Forelimb muscle (tissue), 1 donor: ENCODE data around the gene RMI2. TPM values are rescaled to one million over a fixed set of nuclear protein-coding genes. Genes with fewer than 3 reads are reported as not detected.

ENCODE experiments used
- DNase-seq: peaks from one replicate; pipeline ENCODE4 v3.0.0-alpha.2; 2013; ENCODE audit warnings: low read depth
- polyA plus RNA-seq: library from polyadenylated mRNA; unstranded; fragments of 120-200 nt; gene quantifications from one replicate; pipeline ENCODE4 v1.2.1, GENCODE V29; 2013; ENCODE audit not compliant: insufficient read length

The RMI2 gene
- polyA plus RNA-seq, 1 donor = 7.6 TPM

GRCh38 chr16:11383481-11384183 lies 38.4 kb downstream of the RMI2 start:
- DNase-seq = no peak

GRCh38 chr16:11384184-11384955 lies 39.1 kb downstream of the RMI2 start:
- DNase-seq = no peak

- DNase-seq = no peak
Measured at GRCh38 chr16:11384956-11385586, 39.8 kb downstream of the RMI2 start.

DNA sequence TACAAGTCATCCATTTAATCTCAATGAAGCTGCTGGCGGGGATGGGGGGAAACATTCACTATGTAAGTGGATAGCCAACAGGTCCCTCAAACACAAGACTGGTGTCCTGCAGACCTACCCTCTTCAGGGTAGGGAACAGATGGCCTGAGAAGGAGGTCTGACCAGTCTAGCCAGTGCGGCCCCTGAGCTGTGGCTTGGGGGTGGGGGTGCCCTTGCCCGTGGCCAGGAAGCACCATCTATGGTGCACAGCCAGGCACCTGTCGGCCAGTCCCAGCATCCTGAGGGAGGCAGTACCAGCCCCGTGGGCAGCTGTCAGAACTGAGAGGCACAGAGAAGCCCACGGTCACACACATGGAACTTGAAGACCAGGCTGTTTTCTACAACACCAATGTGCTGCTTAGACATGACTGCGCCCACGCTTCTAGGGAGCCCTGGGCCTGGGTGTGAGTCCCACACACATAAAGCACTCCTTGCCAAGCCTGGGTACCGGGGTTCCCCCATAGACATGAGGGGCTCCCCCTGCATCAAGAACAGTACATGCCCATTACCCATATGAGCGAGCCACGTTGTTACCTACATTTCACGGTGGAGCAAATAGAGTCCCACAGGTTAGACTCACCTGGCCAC lies 40.9 kb downstream of the RMI2 start:
- DNase-seq = no peak

GRCh38 chr16:11386791-11387546 lies 41.7 kb downstream of the RMI2 start:
- DNase-seq = no peak

- no peak for DNase-seq
Measured at GRCh38 chr16:11389083-11389482, 43.8 kb downstream of the RMI2 start.

- DNase-seq = no peak
Measured at GRCh38 chr16:11389631-11390565, 44.6 kb downstream of the RMI2 start.

- DNase-seq = no peak
Measured at GRCh38 chr16:11390573-11391495, 45.6 kb downstream of the RMI2 start.

GRCh38 chr16:11391576-11391975 lies 46.3 kb downstream of the RMI2 start:
- no peak for DNase-seq

DNA sequence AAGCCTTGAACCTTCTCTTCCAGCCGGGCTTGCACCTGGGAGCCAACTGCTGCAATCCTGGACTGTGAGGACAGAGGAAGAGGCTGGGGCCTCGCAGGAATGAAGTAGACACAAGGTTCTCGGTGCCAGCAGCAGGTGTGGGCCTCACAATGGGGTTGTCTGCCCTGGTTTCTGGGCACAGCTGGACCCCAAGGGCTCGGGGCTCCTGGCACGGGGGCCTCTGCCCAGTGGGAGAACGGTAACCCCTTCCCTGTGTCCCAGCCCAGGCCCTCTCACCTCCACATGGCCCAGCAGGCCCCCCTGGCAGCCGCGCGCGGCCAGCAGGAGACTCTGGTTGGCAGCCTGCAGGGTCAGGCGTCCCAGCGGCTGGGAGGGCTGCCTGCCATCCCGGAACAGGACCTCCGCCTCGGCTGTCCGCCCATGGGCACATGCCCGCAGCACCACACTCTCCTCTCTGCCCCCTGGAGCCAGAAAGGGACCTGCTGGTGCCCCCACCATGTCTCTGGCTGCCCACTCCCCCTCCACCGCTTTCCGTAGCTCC lies 46.9 kb downstream of the RMI2 start:
- no peak for DNase-seq

- DNase-seq = no peak
Measured at GRCh38 chr16:11393366-11393765, 48.1 kb downstream of the RMI2 start.

DNA sequence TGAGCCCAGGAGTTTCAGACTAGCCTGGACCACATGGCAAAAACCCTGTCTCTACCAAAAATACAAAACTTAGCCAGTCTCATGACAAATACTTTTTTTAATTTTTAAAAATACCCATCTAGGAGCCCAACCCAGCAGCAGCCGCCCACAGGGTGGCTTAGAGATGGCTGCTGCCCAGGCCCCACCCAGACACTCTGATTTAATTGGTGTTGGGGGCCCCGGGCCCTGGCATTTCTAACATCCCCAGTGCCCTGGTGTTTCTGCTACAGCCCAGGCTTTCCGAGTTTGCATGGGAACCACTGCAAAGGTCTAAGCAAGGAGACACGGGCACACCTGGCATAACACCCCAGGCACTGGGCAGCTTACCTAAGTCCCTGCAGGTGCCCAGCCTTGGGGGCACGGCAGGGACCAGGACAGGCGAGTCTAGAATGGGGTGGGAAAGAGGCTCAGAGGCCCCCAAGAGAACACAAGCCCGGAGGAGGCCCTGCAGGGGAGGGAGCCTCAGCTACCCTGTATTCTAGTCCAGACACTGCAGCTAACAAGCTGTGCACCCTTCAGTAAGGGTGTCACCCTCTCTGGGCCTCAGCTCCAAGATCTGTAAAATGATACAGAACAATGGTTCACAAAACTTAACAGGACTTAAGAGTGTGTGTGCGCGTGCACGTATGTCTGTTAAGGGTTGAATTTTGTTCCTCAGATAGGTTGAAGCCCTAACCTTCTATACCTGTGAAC lies 48.8 kb downstream of the RMI2 start:
- no peak for DNase-seq

DNA sequence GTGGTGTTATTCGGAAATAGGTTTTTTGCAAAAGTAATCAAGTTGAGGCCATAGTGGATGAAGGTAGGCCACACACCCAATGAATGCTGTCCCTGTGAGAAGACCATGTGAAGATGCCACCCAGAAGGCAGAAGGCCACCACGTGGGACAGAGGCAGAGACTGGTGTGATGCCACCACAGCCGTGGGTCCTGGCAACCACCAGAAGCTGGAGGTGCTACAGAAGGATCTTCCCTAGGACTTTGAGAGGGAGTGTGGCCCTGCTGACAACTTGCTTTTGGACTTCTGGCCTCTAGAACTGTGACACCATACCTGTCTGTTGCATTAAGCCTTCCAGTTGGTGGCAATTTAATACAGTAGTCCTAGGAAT lies 49.3 kb downstream of the RMI2 start:
- DNase-seq = no peak

GRCh38 chr16:11395008-11395948 lies 50.0 kb downstream of the RMI2 start:
- DNase-seq = no peak

- DNase-seq = no peak
Measured at GRCh38 chr16:11395949-11396240, 50.6 kb downstream of the RMI2 start.

DNA sequence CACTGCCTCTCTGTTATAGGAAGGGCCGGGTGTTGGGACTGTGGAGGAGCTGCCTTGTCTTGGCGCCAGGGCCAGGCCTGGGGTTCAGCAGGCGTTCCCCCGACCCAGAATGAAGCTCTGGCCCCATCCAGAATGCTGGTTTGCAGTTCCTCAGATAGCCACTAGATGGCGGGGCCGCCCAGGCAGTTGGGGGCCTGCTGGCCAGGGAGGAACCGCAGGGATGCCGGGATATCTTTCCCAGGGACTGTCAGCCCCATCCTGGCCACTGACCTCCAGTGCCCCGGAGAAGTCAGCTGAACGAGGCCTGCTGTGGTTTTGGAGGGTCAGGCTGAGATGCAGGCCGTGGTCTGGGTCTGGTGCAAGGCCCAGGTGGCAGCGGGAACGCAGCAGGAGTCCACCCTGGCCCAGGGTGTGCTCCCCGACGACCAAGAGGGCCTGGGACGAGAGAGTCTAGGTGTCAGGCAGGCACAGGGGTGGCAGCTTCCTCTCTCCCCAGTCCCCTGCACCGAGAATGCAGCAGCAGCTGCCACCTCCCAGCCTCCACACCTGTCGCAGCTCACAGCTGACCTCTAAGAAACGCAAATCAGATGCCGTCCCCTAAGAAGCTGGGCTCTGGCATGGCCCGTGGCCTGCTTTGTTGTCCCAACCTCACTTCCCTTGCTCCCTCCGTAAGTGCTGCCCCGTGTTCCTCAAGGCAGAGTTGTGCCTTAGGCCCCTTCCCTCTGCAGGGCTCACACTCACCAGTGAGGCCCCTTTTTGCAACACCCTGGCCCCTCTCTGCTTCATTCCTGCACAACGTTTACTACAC lies 51.2 kb downstream of the RMI2 start:
- no peak for DNase-seq

- DNase-seq = no peak
Measured at GRCh38 chr16:11398136-11398535, 52.9 kb downstream of the RMI2 start.
